HG02938 (cell line): ENCODE data around the gene AK4.
A peak's percentile ranks its signal among the peaks of the same experiment; 100 is the strongest.

Experiments
- ATAC-seq: cut with Tn5 transposase; IDR thresholded peaks from one replicate; pipeline ENCODE4 v1.9.1; 2021; ENCODE audit warnings: mild to moderate bottlenecking, moderate library complexity; ENCODE audit not compliant: unreplicated experiment

Gene AK4

DNA sequence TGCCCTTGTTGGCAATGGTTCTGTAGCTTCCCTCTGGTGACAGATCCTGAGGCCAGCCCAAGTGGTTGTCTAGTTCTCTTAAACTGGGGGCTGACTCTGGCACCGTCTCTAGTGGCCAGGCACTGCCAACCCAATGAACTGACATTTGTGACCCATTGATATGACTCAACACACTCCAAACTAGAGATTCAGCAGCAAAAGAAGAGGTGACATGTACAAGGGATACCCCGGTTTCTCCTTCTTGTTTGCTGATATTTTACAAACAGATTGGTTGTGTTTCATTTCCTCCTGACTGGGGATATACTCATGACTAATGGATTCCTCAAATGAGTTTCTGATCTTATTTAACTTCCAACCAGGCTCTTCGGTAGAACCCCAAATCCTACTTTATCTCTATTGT lies 95.5 kb downstream of the AK4 start:
- ATAC-seq, result no peak

DNA sequence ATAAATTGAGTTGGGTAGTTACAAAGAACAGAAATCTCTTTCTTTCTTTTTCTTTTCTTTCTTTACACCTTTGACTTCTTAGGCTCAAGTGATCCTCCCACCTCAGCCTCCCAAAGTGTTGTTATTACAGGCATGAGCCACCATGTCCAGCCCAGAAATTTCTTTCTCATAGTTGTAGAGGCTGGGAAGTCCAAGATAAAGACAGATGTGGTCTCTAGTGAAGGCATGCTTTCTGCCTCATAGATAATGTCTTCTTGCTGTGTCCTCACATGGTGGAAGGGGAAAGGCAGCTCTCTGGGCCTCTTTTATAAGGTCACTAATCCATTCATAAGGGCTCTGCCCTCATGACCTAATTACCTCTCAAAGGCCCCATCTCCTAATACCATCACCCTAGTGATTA lies 97.3 kb downstream of the AK4 start:
- no peak for ATAC-seq

DNA sequence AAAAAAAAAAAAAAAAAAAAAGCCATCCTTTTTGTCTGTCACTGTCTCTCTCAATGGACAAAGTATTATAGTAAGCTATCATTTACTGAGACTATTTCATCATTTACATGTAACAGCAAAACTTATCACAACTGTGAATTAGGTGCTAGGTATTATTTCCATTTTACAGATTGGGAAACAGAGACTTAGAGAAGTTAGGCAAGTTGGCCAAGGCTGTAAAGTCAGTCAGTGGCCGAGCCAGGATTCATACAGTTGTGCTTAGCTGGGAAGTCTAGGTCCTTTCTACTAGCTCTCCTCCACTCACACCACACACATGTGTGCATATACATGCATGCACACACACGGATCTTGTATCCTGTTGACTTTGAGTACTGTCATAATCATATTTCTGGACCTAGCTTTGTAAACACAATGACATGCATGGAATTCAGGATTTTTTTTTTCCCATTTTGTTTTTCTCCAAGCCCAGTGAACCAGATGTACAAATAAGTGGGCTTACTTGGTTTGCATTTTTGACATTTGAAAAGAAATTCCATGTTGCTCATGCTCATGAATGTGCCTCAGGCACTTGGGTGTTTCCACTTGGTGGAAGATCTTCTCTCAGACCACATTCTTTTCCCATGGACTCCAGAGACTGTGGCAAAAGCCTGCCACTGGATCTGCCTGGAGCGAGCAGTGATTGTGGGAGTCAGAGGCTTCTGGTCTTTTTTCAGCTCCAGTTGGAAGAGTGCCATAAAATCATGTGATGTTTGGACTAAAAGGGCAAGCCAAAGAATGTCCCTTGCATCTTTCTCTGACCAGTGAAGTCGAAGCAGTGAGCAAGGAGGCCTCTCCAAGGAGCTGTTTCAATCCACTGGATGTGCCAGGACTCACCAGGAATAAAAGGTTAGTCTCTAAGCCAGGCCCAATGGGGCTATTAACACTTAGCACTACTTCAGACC lies 99.7 kb downstream of the AK4 start:
- ATAC-seq, result no peak

GRCh38 chr1:65250826-65251225 lies 102.8 kb downstream of the AK4 start:
- ATAC-seq, result no peak

DNA sequence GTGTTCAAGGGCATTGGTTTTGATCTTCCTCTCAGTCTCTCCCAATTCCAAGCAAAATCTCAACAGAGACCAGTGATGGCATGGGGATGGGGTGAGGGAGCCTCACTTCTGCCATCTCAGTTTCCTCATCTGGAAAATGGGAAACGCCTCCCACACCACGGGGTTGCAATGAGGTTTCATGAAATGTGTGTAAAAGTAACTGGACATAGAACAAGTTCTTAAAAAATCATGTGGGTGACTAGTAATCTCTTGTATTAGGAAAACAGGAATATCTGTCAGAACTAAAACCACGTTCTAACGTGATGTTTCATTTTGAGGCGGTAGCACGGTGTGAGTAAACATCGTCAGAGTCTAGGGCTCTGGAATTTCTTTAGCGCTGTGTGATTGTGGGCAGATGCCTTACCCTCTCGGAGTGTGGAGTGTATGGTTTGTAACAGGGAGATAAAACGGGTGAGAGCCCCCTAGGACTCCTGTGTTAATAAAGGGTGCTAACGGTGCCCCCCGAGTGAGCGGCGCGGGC lies 105.9 kb downstream of the AK4 start:
- ATAC-seq, result peak; percentile 25

DNA sequence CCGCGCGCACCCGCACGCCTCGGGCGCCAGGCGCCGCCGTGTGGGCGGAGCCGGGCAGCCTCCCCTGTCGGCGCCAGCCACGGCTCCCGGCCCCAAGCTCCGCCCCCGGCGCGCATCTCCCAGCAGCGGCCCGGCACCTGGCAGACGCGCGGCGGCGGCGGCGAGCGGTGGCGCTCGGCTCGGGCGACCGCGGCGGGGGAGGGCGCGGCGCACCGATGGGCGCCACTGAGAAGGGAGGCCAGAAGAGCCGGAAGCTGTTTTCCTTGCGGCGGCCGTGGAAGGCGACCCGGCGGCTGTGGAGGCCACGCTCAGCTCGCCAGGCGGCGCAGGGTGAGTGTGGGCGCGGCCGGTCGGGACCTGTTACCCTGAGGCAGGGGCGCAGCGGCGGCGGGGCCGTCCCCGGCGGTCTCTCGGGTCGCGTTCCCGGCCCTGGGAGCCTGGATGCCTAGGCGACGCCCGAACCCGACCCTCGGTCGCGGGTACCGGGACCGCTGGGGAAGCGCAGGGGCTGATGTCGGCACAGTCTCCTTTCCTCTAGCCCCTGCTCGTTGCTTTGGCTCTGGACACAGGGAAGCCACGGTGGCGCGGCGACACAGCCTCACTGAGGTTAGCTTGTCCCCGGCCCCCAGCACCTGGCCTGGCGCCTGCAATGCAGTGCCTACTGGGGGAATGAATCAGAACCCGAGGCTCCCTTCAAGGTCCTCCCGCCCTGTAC lies 106.5 kb downstream of the AK4 start:
- peak; percentile 87 for ATAC-seq

DNA sequence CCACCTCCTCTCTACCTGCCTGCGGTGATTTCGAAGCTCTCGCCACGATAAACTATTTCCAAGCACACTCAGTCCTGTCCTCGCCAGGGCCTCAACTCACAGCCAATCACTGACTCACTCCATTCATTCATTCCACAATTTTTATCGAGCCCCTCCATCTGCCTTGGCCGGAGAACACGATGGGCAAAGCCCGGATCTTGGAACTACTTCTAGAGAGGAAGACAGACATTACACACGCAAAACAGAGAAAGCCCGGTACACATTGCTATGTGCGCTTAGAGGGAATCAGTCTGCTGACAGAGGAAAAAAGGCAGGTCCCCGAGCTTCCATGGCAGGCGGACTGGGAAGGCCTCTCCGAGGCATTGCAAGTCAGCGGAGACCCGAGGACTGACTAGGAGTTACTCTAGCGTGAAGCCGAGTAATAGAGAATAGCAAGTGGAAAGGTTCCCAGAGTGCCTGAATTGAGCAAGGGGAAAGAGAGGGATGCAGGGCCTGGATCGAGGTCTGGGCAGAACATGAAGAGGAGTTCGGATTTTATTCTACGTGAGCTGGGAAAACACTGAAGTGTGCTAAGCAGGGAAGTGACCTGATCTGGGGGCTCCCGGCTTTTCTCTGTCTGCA lies 107.1 kb downstream of the AK4 start:
- ATAC-seq, result no peak

DNA sequence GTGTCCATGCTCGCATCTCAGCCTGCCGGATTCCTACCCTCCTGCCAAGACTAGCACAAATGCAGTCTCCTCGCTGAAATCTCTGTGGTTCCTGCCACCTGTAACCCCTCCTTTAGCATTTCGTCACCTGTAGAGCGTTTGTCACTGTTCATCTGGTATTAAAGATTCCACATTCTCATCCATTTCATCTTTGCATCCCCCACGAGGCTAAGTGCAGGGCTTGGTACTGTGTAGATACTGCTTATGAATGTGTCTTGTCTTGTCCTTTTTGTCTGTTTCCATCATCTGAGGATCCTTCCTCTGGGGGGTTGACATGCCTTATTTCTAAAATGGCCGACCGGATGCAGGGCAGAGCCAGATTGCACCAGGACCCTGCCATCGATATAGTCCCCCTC lies 107.7 kb downstream of the AK4 start:
- ATAC-seq, result no peak

- ATAC-seq, result no peak
These were observed 109.1 kb downstream of the AK4 start for GRCh38 chr1:65256860-65257708.

DNA sequence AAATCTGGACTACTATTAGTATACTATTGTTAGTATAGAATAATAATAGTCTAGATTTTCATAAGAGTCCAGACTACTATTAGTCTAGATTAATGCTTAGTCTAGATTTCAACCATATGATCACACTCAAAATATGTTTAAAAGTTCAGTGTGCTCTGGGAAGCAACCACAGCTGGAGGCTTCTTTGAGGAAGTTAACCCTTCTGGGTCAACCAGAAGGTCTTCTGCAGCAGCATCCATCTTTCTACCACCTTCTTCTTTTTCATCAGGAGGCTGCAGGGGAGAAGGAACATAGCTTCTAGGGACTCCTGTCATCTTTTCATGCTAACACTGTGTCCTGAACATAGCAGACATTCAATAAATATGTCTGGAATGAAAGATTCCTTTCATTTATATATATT lies 110.1 kb downstream of the AK4 start:
- ATAC-seq, result no peak

DNA sequence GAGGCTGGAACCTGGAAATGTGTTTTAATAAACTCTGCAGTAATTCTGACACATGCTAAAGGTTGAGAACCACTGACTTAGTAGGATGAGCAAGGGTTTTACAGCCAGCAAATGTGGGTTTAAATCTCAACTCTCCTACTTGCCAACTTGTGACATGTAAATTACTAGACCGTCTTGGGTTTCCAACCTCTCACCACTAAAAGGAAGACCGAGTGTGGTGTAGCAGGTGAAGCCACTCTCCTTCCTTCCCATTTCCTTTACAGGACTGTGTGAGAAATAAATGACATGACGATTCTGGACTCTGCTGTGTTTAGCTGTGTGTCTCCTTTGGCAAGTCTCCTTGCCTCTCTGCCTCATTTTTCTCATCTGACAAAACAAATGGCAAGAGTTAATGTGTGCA lies 111.8 kb downstream of the AK4 start:
- no peak for ATAC-seq

GRCh38 chr1:65260851-65261473 lies 113.0 kb downstream of the AK4 start:
- no peak for ATAC-seq

GRCh38 chr1:65263286-65263685 lies 115.3 kb downstream of the AK4 start:
- no peak for ATAC-seq

DNA sequence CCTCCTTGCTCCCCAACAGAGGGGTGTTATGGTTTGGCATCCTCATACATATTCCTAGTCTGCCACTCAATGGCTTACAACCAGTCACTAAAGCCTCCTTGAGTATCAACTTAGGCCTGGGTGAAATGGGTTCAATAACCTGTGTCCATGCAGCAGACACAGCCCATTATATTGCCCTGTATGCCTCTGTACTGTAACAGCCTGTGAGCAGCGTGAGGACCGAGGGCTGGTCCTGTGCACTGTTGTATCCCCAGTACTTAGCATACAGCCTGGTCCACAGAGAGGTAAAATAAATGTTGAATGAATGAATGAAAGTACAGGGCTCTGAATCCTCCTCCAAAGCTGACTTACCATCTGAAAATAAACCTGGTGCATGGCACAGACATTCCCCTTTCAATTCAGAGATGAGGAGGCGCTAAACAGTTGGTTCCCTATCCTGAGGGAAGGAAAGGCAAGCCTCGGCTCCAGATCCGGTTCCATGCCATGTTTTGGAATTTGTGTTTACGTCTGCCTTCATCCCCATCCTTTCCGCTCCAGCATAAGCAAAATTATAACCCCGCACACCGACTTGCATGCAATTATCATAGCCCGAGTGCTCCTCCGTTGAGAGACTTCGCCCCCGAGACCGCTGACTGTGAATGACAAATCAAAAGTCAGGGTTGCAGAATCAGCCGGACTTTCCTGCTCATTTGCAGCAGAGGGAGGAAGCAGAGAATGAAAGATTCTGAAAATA lies 116.4 kb downstream of the AK4 start:
- ATAC-seq, result no peak

DNA sequence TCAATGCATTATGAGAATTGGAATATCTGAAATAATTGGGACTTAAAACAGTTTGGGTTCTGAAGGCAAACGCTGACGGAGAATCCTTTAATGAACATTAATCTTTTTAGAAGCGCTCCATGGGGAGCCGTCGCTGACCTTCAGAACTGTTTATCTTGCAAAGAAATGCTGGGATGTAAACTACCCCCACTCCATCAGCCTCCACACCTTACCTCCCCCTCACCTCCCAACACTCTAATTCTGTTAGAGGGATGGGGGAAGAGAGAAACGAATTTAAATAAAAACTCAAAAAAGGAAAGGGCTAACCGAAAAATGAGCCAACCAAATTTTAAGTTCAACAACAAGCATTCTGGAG lies 117.3 kb downstream of the AK4 start:
- ATAC-seq, result no peak

DNA sequence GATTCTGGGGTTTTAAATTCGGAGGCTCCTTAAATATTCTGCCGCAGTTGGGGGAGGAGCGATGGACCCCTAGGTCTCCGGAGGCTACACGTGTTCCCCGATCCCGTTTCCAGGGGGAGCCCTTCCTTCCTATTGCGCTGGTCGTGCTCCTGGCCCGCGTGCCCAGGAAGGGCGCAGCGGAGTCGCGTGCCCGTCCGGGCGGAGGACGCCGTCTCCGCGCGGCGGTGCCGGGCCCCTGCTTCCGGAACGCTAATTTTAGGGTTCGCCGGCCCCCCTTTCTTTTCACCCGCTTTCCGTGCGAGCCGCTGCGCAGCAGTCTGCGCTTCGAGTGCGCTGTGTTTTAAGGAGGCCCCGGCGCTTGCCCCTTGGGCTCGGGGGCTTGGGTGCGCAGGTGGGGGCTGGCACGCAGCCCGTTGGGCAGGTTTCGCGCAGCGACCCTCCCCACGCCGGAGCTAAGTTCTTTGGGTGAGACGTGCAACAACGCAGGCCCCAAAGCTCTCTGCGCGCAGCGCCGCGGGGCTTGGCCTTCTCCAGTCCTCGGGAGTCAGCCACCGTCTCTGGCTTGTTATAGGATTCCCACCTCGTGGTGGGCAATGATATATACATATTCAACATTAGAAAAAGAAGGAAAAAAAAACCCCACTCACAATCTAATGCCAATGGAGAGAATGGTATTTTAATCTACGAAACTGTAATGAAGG lies 117.8 kb downstream of the AK4 start:
- no peak for ATAC-seq

GRCh38 chr1:65266476-65266875 lies 118.5 kb downstream of the AK4 start:
- no peak for ATAC-seq

GRCh38 chr1:65267271-65267670 lies 119.3 kb downstream of the AK4 start:
- ATAC-seq, result no peak

- no peak for ATAC-seq
These were observed 119.7 kb downstream of the AK4 start for GRCh38 chr1:65267683-65268082.
